Subcutaneous adipose tissue (tissue), 4 donors: ENCODE results near the gene ADD3. TPM values are rescaled to one million over a fixed set of nuclear protein-coding genes. Genes with fewer than 3 reads are reported as not detected.

Experiments
- small RNA-seq: library from RNA; depleted of rRNA; stranded (forward); fragments of <200 nt; gene quantifications from one replicate; pipeline ENCODE3, GENCODE V24; 2016
- total RNA-seq, 4 donors: library from RNA; depleted of rRNA; stranded (reverse); fragments of >200 nt; gene quantifications; one replicate each; pipeline ENCODE4 v1.1.0, GENCODE V29; 2016
- TF ChIP-seq, protein P1 (sequence below): fragments of 450-650 bp; IDR thresholded peaks from one replicate; pipeline ENCODE4 v1.5.1; 2016; ENCODE audit warnings: low read depth, mild to moderate bottlenecking, control low read depth, antibody characterized with exemption, moderate library complexity

Gene ADD3
- total RNA-seq, 4 donors from 2014 or later: 139 to 654 (median 170) TPM

DNA sequence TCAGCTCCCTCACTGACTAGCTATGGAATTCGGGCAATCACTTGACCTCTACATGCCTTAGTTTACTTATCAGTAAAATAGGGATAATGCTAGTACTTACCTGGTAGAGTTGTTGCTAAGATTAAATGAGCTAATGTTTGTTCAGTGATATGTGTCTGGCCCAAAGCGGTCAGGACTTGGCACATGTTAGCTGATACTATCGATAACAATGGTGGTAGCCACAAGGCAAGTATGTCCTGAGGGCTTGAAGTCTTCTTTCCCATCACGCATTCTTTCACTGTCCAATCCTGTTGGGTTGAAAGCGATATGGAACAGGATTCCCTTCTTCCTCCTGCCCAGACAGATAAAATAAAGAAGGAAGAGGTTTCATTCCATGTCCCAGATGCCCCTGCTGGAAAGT is 174.1 kb downstream of the ADD3 start:
- TF ChIP-seq, protein P1, sequence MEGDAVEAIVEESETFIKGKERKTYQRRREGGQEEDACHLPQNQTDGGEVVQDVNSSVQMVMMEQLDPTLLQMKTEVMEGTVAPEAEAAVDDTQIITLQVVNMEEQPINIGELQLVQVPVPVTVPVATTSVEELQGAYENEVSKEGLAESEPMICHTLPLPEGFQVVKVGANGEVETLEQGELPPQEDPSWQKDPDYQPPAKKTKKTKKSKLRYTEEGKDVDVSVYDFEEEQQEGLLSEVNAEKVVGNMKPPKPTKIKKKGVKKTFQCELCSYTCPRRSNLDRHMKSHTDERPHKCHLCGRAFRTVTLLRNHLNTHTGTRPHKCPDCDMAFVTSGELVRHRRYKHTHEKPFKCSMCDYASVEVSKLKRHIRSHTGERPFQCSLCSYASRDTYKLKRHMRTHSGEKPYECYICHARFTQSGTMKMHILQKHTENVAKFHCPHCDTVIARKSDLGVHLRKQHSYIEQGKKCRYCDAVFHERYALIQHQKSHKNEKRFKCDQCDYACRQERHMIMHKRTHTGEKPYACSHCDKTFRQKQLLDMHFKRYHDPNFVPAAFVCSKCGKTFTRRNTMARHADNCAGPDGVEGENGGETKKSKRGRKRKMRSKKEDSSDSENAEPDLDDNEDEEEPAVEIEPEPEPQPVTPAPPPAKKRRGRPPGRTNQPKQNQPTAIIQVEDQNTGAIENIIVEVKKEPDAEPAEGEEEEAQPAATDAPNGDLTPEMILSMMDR: no peak

DNA sequence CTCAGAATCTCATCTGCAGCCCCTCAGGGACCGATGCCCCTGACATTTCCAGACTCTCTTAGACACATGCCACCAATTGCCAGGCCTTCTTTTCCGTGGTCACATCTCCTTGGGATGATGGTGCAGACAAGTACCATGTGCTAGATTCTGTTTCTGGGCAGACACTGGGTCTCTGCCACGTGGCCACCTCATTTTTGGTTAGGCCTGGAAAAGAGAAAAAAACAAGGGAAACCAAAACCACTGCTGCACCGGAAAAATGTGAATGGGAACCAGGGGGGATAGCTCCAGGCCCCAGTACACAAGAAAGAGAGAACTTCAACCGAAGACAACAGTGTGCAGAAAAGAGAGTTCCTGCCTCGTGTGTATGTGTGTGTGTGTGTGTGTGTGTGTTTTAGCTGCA is 176.6 kb downstream of the ADD3 start:
- TF ChIP-seq, protein P1: no peak

Small RNAs within 50 kb of the gene (small RNA-seq; reads per million reads assigned to genes)
- gene SNRPGP12: not detected

Other genes with a start within 250 kb of the ADD3 start
- 10 to 100 TPM; 64.9 to 97.7 (median 81.9) TPM for gene XPNPEP1, start 84.5 kb upstream of the ADD3 start, total RNA-seq
- 100 to 1,000 TPM in 1 of 4 donors, 10 to 100 TPM in 3; 58.2 to 100 (median 82.2) TPM for gene MXI1, start 199.6 kb downstream of the ADD3 start, total RNA-seq